Omental fat pad (tissue), 4 donors: Measurements from ENCODE around the gene GSTM2. TPM values are rescaled to one million over a fixed set of nuclear protein-coding genes. Genes with fewer than 3 reads are reported as not detected.
"Not testable (repeated sequence)": the region's sequence is repeated elsewhere in the genome, so short reads cannot be mapped to it uniquely, and the experiment has no call there.

Source experiments
- ATAC-seq: fragments of 150-250 bp; one replicate; pipeline ENCODE4 v1.9.1; 2016; ENCODE audit warnings: mild to moderate bottlenecking, moderate library complexity; ENCODE audit not compliant: low FRiP score
- DNase-seq: peaks from one replicate; pipeline ENCODE4 v3.0.0-alpha.2; 2019; ENCODE audit warnings: low spot score
- CTCF ChIP-seq, 3 donors: fragments of 450-650 bp; IDR thresholded peaks; one replicate each; pipeline ENCODE4 v1.5.1; 2016 to 2017; ENCODE audit warnings: antibody characterized with exemption in 3 of 3, mild to moderate bottlenecking in 3 of 3, moderate library complexity in 2 of 3
- total RNA-seq, 4 donors: library from RNA; depleted of rRNA; stranded (reverse); fragments of >200 nt; gene quantifications; one replicate each; pipeline ENCODE4 v1.1.0, GENCODE V29; 2016

Gene GSTM2
- total RNA-seq, 4 donors from 2014 or later = 35.3 to 74.7 (median 52.2) TPM

GRCh38 chr1:109659997-109660690 is 7.7 kb upstream of the GSTM2 start:
- no peak for TF ChIP-seq CTCF (IDR thresholded peaks at IDR 0.05)
- ATAC-seq = no peak
- no peak for DNase-seq

- DNase-seq, ATAC-seq: not testable (repeated sequence)
Measured at GRCh38 chr1:109660691-109661026, 7.2 kb upstream of the GSTM2 start.

- ATAC-seq (no peak), DNase-seq (no peak)
- TF ChIP-seq CTCF (IDR thresholded peaks at IDR 0.05) = no peak
Measured at GRCh38 chr1:109661391-109661790, 6.5 kb upstream of the GSTM2 start.

- no peak for TF ChIP-seq CTCF (IDR thresholded peaks at IDR 0.05)
- DNase-seq (no peak), ATAC-seq (no peak)
Measured at GRCh38 chr1:109664671-109665070, 3.2 kb upstream of the GSTM2 start.

- TF ChIP-seq CTCF (IDR thresholded peaks at IDR 0.05) = no peak
- DNase-seq = no peak
- ATAC-seq = peak; percentile 26
Measured at GRCh38 chr1:109668123-109668775, 392 bp downstream of the GSTM2 start.

GRCh38 chr1:109669246-109669948 is 1.5 kb downstream of the GSTM2 start:
- ATAC-seq (no peak), DNase-seq (no peak)
- no peak for TF ChIP-seq CTCF (IDR thresholded peaks at IDR 0.05)

- ATAC-seq, DNase-seq: not testable (repeated sequence)
Measured at GRCh38 chr1:109669949-109670302, 2.1 kb downstream of the GSTM2 start.

- ATAC-seq (no peak), DNase-seq (no peak)
- no peak for TF ChIP-seq CTCF (IDR thresholded peaks at IDR 0.05)
Measured at GRCh38 chr1:109671067-109671466, 3.2 kb downstream of the GSTM2 start.

GRCh38 chr1:109673861-109674260 is 6.0 kb downstream of the GSTM2 start:
- not testable (repeated sequence) for DNase-seq, ATAC-seq

GRCh38 chr1:109676683-109677381 is 9.0 kb downstream of the GSTM2 start:
- DNase-seq, ATAC-seq: not testable (repeated sequence)
